ENCODE results near the gene BPIFB2. TPM values are rescaled to one million over a fixed set of nuclear protein-coding genes. Genes with fewer than 3 reads are reported as not detected.

Gene BPIFB2
- total RNA-seq, 1 donor from 2014 or later: not detected

GRCh38 chr20:32989507-32990283 is 17.8 kb upstream of the BPIFB2 start:
- intact Hi-C loops (cut with DNase I): no loop called here
- Histone ChIP-seq H3K4me1 (no peaks in the 10 kb centered on the region), H3K4me3 (no peak overlapping the region), H3K36me3 (no peaks in the 10 kb centered on the region), H3K27me3 (no peaks in the 10 kb centered on the region), H3K27ac (no peak overlapping the region), H3K9me3 (no peaks in the 10 kb centered on the region)
- TF ChIP-seq CTCF (IDR thresholded peaks at IDR 0.05): no peak
- no peak for DNase-seq (ENCODE audit: low spot score in 2 of 2)

- Histone ChIP-seq H3K4me3 (no peak overlapping the region), H3K9me3 (no peaks in the 10 kb centered on the region), H3K27me3 (no peaks in the 10 kb centered on the region), H3K27ac (no peak overlapping the region), H3K4me1 (no peaks in the 10 kb centered on the region), H3K36me3 (no peaks in the 10 kb centered on the region)
- DNase-seq (ENCODE audit: low spot score in 2 of 2): no peak
- TF ChIP-seq CTCF (IDR thresholded peaks at IDR 0.05): no peak
- intact Hi-C loops (cut with DNase I): no loop called here
Observed at GRCh38 chr20:32990426-32990825, 17.1 kb upstream of the BPIFB2 start.

- Histone ChIP-seq H3K27me3 (no peaks in the 10 kb centered on the region), H3K4me3 (no peak overlapping the region), H3K27ac (no peak overlapping the region), H3K4me1 (no peaks in the 10 kb centered on the region), H3K36me3 (no peaks in the 10 kb centered on the region), H3K9me3 (no peaks in the 10 kb centered on the region)
- no peak for DNase-seq (ENCODE audit: low spot score in 2 of 2)
- TF ChIP-seq CTCF (IDR thresholded peaks at IDR 0.05): no peak
- intact Hi-C loops (cut with DNase I): no loop called here
Observed at GRCh38 chr20:32991383-32991782, 16.1 kb upstream of the BPIFB2 start.

- no peak for TF ChIP-seq CTCF (IDR thresholded peaks at IDR 0.05)
- Histone ChIP-seq H3K27ac (no peak overlapping the region), H3K27me3 (no peaks in the 10 kb centered on the region), H3K4me3 (no peak overlapping the region), H3K9me3 (no peaks in the 10 kb centered on the region), H3K36me3 (no peaks in the 10 kb centered on the region), H3K4me1 (no peaks in the 10 kb centered on the region)
- DNase-seq (ENCODE audit: low spot score in 2 of 2): no peak
- intact Hi-C loops (cut with DNase I): no loop called here
Observed at GRCh38 chr20:32991792-32992641, 15.5 kb upstream of the BPIFB2 start.

GRCh38 chr20:32993496-32994050 is 13.9 kb upstream of the BPIFB2 start:
- intact Hi-C loops (cut with DNase I): no loop called here
- TF ChIP-seq CTCF (IDR thresholded peaks at IDR 0.05): no peak

More at GRCh38 chr20:32993496-32994050, 13.9 kb upstream of the BPIFB2 start:
- Histone ChIP-seq H3K27me3 (no peaks in the 10 kb centered on the region), H3K4me3 (no peak overlapping the region), H3K27ac (no peak overlapping the region), H3K4me1 (no peaks in the 10 kb centered on the region), H3K36me3 (no peaks in the 10 kb centered on the region), H3K9me3 (no peaks in the 10 kb centered on the region)
- DNase-seq (ENCODE audit: low spot score in 2 of 2): no peak

All from ascending aorta (tissue), 2 donors.